Neural cell (in vitro differentiated cells): ENCODE results near the gene REPS1. TPM values are rescaled to one million over a fixed set of nuclear protein-coding genes. Genes with fewer than 3 reads are reported as not detected.

Source experiments
- H2AFZ ChIP-seq: fragments of 200-600, 300-800 bp; sonication (generic), shearing (Covaris generic); 2 replicates; pipeline ENCODE4 v1.6.0; 2014; ENCODE audit warnings: low read depth, mild to moderate bottlenecking, antibody characterized with exemption, low read length, moderate library complexity
- H3F3A ChIP-seq: fragments of 200-600 bp; shearing (Covaris generic); 2 replicates; pipeline ENCODE4 v1.6.1; 2016; ENCODE audit warnings: mild to moderate bottlenecking, moderate library complexity, mixed read lengths, antibody characterized with exemption, low read length; ENCODE audit not compliant: insufficient read depth, poor library complexity, severe bottlenecking
- H3K27ac ChIP-seq: fragments of 200-600, 300-800 bp; sonication (generic), shearing (Covaris generic); 2 replicates; pipeline ENCODE4 v1.5.1; 2014; ENCODE audit warnings: mild to moderate bottlenecking, low read length, moderate library complexity
- H3K27me3 ChIP-seq: fragments of 300-800, 200-600 bp; sonication (generic), shearing (Covaris generic); 2 replicates; pipeline ENCODE4 v1.6.0; 2014; ENCODE audit warnings: mild to moderate bottlenecking, low read depth, low read length, moderate library complexity; ENCODE audit not compliant: insufficient read depth
- H3K36me3 ChIP-seq: fragments of 300-800, 200-600 bp; sonication (generic), shearing (Covaris generic); 2 replicates; pipeline ENCODE4 v1.5.1; 2014; ENCODE audit warnings: mild to moderate bottlenecking, antibody characterized with exemption, low read length, moderate library complexity; ENCODE audit not compliant: insufficient read depth
- H3K4me2 ChIP-seq: fragments of 300-800, 200-600 bp; sonication (generic), shearing (Covaris generic); 2 replicates; pipeline ENCODE4 v1.6.0; 2014; ENCODE audit warnings: mild to moderate bottlenecking, low read length
- H3K4me3 ChIP-seq: fragments of 300-800, 200-600 bp; sonication (generic), shearing (Covaris generic); 2 replicates; pipeline ENCODE4 v1.5.1; 2014; ENCODE audit warnings: mild to moderate bottlenecking, low read length, moderate library complexity
- H3K79me2 ChIP-seq: fragments of 200-600 bp; shearing (Covaris generic); replicated peaks from 2 replicates; pipeline ENCODE4 v1.6.0; 2014; ENCODE audit warnings: mild to moderate bottlenecking, low read length, moderate library complexity; ENCODE audit not compliant: insufficient read depth
- H3K9ac ChIP-seq: fragments of 300-800, 200-600 bp; sonication (generic), shearing (Covaris generic); 2 replicates; pipeline ENCODE4 v1.6.1; 2016; ENCODE audit warnings: mild to moderate bottlenecking, low read length, mixed read lengths
- H3K9me2 ChIP-seq: fragments of 200-600 bp; shearing (Covaris generic); 2 replicates; pipeline ENCODE4 v1.6.1; 2016; ENCODE audit warnings: mild to moderate bottlenecking, low read length, mixed read lengths; ENCODE audit not compliant: insufficient read depth
- H3K9me3 ChIP-seq: fragments of 200-600, 300-800 bp; sonication (generic), shearing (Covaris generic); 2 replicates; pipeline ENCODE4 v1.6.1; 2016; ENCODE audit warnings: mild to moderate bottlenecking, mixed run types, low read length, moderate library complexity, mixed read lengths
- H4K20me1 ChIP-seq: fragments of 200-600 bp; shearing (Covaris generic); 2 replicates; pipeline ENCODE4 v1.6.1; 2016; ENCODE audit warnings: mild to moderate bottlenecking, mixed run types; ENCODE audit not compliant: insufficient read depth
- EP300 ChIP-seq: fragments of 450-650 bp; conservative IDR thresholded peaks from 2 replicates; pipeline ENCODE4 v1.6.1; 2014; ENCODE audit warnings: antibody characterized with exemption, mild to moderate bottlenecking, moderate library complexity; ENCODE audit not compliant: poor library complexity, severe bottlenecking
- EZH2 ChIP-seq: fragments of 200-600, 300-800 bp; shearing (Covaris generic), sonication (generic); IDR thresholded peaks from 2 replicates; pipeline ENCODE4 v1.6.1; 2014; ENCODE audit warnings: antibody characterized with exemption, low read length, borderline replicate concordance, mild to moderate bottlenecking; ENCODE audit not compliant: insufficient read depth, poor library complexity, severe bottlenecking
- MXI1 ChIP-seq: fragments of 450-650 bp; conservative IDR thresholded peaks from 2 replicates; pipeline ENCODE4 v1.6.1; 2014; ENCODE audit warnings: antibody characterized with exemption, mild to moderate bottlenecking; ENCODE audit not compliant: poor library complexity, severe bottlenecking
- POLR2AphosphoS5 ChIP-seq: IDR thresholded peaks from 2 replicates; pipeline ENCODE4 v1.6.1; 2012
- RAD21 ChIP-seq: fragments of 450-650 bp; conservative IDR thresholded peaks from 2 replicates; pipeline ENCODE4 v1.6.1; 2014; ENCODE audit warnings: antibody characterized with exemption, mild to moderate bottlenecking, moderate library complexity
- SMC3 ChIP-seq: fragments of 450-650 bp; conservative IDR thresholded peaks from 2 replicates; pipeline ENCODE4 v1.6.1; 2014; ENCODE audit warnings: antibody characterized with exemption, mild to moderate bottlenecking, moderate library complexity; ENCODE audit not compliant: poor library complexity
- TAF1 ChIP-seq: IDR thresholded peaks from 2 replicates; pipeline ENCODE4 v1.6.1; 2012; ENCODE audit warnings: low read depth
- polyA plus RNA-seq: library from polyadenylated mRNA; depleted of rRNA; stranded (reverse); fragments of >200 nt; gene quantifications from 2 replicates; pipeline ENCODE4 v1.2.3, GENCODE V29; 2014
- TF ChIP-seq, protein P1 (sequence below): IDR thresholded peaks from 2 replicates; pipeline ENCODE4 v1.6.1; 2012; ENCODE audit warnings: borderline replicate concordance
- TF ChIP-seq, protein P2 (sequence below): fragments of 450-650 bp; IDR thresholded peaks from 2 replicates; pipeline ENCODE4 v1.5.1; 2014; ENCODE audit warnings: antibody characterized with exemption, mild to moderate bottlenecking, moderate library complexity; ENCODE audit not compliant: poor library complexity, severe bottlenecking

REPS1 gene
- polyA plus RNA-seq, 1 donor from 2014 or later: 64.9 TPM

- no peak overlapping the region for H3K4me2 ChIP-seq
- H3F3A ChIP-seq: no peaks in the 10 kb centered on the region
- no peak overlapping the region for H3K9ac ChIP-seq
- no peaks in the 10 kb centered on the region for H3K27me3 ChIP-seq
- H2AFZ ChIP-seq: no peak overlapping the region
- TF ChIP-seq, protein P1, sequence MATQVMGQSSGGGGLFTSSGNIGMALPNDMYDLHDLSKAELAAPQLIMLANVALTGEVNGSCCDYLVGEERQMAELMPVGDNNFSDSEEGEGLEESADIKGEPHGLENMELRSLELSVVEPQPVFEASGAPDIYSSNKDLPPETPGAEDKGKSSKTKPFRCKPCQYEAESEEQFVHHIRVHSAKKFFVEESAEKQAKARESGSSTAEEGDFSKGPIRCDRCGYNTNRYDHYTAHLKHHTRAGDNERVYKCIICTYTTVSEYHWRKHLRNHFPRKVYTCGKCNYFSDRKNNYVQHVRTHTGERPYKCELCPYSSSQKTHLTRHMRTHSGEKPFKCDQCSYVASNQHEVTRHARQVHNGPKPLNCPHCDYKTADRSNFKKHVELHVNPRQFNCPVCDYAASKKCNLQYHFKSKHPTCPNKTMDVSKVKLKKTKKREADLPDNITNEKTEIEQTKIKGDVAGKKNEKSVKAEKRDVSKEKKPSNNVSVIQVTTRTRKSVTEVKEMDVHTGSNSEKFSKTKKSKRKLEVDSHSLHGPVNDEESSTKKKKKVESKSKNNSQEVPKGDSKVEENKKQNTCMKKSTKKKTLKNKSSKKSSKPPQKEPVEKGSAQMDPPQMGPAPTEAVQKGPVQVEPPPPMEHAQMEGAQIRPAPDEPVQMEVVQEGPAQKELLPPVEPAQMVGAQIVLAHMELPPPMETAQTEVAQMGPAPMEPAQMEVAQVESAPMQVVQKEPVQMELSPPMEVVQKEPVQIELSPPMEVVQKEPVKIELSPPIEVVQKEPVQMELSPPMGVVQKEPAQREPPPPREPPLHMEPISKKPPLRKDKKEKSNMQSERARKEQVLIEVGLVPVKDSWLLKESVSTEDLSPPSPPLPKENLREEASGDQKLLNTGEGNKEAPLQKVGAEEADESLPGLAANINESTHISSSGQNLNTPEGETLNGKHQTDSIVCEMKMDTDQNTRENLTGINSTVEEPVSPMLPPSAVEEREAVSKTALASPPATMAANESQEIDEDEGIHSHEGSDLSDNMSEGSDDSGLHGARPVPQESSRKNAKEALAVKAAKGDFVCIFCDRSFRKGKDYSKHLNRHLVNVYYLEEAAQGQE: no peak
- TF ChIP-seq EZH2 (no peak), MXI1 (no peak), TAF1 (no peak), SMC3 (no peak), RAD21 (no peak), POLR2AphosphoS5 (no peak)
- TF ChIP-seq, protein P2, sequence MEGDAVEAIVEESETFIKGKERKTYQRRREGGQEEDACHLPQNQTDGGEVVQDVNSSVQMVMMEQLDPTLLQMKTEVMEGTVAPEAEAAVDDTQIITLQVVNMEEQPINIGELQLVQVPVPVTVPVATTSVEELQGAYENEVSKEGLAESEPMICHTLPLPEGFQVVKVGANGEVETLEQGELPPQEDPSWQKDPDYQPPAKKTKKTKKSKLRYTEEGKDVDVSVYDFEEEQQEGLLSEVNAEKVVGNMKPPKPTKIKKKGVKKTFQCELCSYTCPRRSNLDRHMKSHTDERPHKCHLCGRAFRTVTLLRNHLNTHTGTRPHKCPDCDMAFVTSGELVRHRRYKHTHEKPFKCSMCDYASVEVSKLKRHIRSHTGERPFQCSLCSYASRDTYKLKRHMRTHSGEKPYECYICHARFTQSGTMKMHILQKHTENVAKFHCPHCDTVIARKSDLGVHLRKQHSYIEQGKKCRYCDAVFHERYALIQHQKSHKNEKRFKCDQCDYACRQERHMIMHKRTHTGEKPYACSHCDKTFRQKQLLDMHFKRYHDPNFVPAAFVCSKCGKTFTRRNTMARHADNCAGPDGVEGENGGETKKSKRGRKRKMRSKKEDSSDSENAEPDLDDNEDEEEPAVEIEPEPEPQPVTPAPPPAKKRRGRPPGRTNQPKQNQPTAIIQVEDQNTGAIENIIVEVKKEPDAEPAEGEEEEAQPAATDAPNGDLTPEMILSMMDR: no peak
- H3K36me3 ChIP-seq: no peaks in the 10 kb centered on the region
- H3K9me2 ChIP-seq: no peaks in the 10 kb centered on the region
- peaks cover 19% of the 10 kb centered on the region for H3K79me2 ChIP-seq
- H4K20me1 ChIP-seq: no peaks in the 10 kb centered on the region
- H3K4me3 ChIP-seq: no peak overlapping the region
- no peaks in the 10 kb centered on the region for H3K9me3 ChIP-seq
- no peak overlapping the region for H3K27ac ChIP-seq
Measured at GRCh38 chr6:138945354-138945753, 42.7 kb downstream of the REPS1 start.

DNA sequence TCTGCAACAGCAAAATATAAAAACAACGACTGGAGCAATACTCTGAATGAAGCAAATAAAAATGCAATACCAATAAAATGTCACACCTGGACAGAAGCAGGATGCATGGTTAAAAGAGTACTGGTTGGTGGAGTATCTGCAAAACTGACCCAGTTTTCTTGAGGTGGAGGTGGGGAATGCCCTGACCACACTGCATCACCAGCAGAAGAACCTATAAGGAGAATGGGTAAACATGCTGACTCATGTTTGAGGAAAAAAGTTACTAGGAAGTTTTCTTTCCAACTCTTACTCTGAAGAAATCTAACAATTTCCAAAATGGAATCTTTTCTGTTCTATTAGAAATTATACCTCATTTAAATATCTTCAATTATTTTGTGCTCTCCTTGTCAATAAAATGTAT, 43.6 kb downstream of the REPS1 start:
- Histone ChIP-seq H3K9me2 (no peaks in the 10 kb centered on the region), H3K9me3 (no peaks in the 10 kb centered on the region), H4K20me1 (no peaks in the 10 kb centered on the region), H3K27me3 (no peaks in the 10 kb centered on the region), H3K36me3 (no peaks in the 10 kb centered on the region), H3K79me2 (peaks cover 12% of the 10 kb centered on the region), H3K27ac (no peak overlapping the region), H3K9ac (no peak overlapping the region), H3K4me3 (no peak overlapping the region), H3K4me2 (no peak overlapping the region), H3F3A (no peaks in the 10 kb centered on the region), H2AFZ (no peak overlapping the region)
- no peak for TF ChIP-seq MXI1
- TF ChIP-seq RAD21: no peak
- no peak for TF ChIP-seq EP300
- TF ChIP-seq TAF1: no peak
- no peak for TF ChIP-seq EZH2
- TF ChIP-seq, protein P1: no peak
- TF ChIP-seq, protein P2: no peak
- no peak for TF ChIP-seq POLR2AphosphoS5
- TF ChIP-seq SMC3: no peak
